GM19455 (cell line): ENCODE data around the gene HOXA6.

Experiments
- ATAC-seq: cut with Tn5 transposase; IDR thresholded peaks from one replicate; pipeline ENCODE4 v1.9.1; 2021; ENCODE audit not compliant: unreplicated experiment

HOXA6 gene

GRCh38 chr7:27100694-27101170 lies 46.8 kb downstream of the HOXA6 start:
- no peak for ATAC-seq

- ATAC-seq = no peak
Measured at GRCh38 chr7:27099453-27100370, 47.9 kb downstream of the HOXA6 start.

GRCh38 chr7:27098578-27099451 lies 48.8 kb downstream of the HOXA6 start:
- no peak for ATAC-seq

- ATAC-seq = no peak
Measured at GRCh38 chr7:27097686-27098577, 49.6 kb downstream of the HOXA6 start.

- no peak for ATAC-seq
Measured at GRCh38 chr7:27096768-27097514, 50.6 kb downstream of the HOXA6 start.

- ATAC-seq = peak; percentile 87
Measured at GRCh38 chr7:27095897-27096767, 51.4 kb downstream of the HOXA6 start, which contains the start of gene HOXA1. TSS of gene HOXA1 (minus strand) at chr7:27096000. CDS start at chr7:27095912, 88 bp downstream.
